Endometrial microvascular endothelial cells (primary cell): ENCODE results near the gene TPBGL. TPM values are rescaled to one million over a fixed set of nuclear protein-coding genes. Genes with fewer than 3 reads are reported as not detected.

ENCODE experiments used
- in situ Hi-C: cut with HindIII; loops from 2 replicates; pipeline ENCODE4 v1.10.0; 2017; ENCODE audit warnings: low sequenced_read_pairs, low pct_unique_long_range_greater_than_20kb; ENCODE audit errors: inconsistent ontology term
- total RNA-seq: library from RNA; depleted of rRNA; stranded (reverse); fragments of >200 nt; gene quantifications from one replicate; pipeline ENCODE4 v1.2.3, GENCODE V29; 2015; ENCODE audit errors: inconsistent ontology term

Gene TPBGL
- total RNA-seq, 1 donor from 2014 or later = not detected

- in situ Hi-C loops = loop anchor here (25.0 kb wide), 1 partner anchor 230 kb away; no protein-coding TSS in a partner anchor
Measured at GRCh38 chr11:75241906-75242644, 1.5 kb downstream of the TPBGL start.

- in situ Hi-C loops = loop anchor here (25.0 kb wide), 1 partner anchor 231 kb away; no protein-coding TSS in a partner anchor
Measured at GRCh38 chr11:75242722-75243600, 2.4 kb downstream of the TPBGL start.

DNA sequence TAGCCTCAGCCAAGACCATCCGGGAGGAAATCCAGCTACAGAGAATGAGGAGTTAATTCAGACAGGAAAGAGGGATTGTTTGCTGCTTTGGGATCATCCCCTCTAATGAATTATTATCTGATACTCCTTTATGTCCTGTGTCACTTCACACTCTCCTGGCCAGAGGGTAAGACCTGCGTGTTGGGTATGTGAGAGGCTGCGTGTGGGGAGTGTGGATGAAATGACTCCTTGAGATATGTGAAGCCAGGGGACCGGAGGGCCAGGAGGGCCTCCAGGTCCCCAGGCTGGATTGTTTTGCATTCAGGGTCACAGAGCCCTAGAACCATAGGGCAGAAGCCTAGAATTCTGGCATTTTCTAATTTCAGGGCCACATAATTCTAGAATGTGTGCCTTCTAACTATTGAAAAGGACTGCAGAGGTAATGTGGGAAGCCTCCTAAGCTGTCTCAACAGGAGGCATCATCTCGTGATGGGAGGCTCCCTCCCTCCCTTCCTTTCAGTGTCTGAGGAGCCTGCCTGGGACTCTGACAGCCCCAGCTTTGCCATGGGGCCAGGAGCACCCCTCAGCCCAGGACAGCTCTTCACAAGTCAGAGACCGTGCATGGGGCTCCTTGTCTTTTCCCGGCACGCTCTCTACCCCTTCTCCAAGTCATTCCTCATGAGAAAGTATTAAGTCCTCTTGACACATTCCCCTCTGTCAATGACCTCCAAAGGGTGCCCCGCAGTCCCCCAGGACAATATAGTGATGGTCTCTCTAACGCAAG, 3.7 kb downstream of the TPBGL start:
- in situ Hi-C loops = loop anchor here (25.0 kb wide), 1 partner anchor 232 kb away; no protein-coding TSS in a partner anchor

- in situ Hi-C loops = loop anchor here (25.0 kb wide), 1 partner anchor 233 kb away; no protein-coding TSS in a partner anchor
Measured at GRCh38 chr11:75245356-75246005, 4.9 kb downstream of the TPBGL start.

- in situ Hi-C loops = loop anchor here (25.0 kb wide), 1 partner anchor 234 kb away; no protein-coding TSS in a partner anchor
Measured at GRCh38 chr11:75246006-75246670, 5.6 kb downstream of the TPBGL start.

GRCh38 chr11:75246671-75247350, 6.2 kb downstream of the TPBGL start:
- in situ Hi-C loops = loop anchor here (25.0 kb wide), 1 partner anchor 235 kb away; no protein-coding TSS in a partner anchor

DNA sequence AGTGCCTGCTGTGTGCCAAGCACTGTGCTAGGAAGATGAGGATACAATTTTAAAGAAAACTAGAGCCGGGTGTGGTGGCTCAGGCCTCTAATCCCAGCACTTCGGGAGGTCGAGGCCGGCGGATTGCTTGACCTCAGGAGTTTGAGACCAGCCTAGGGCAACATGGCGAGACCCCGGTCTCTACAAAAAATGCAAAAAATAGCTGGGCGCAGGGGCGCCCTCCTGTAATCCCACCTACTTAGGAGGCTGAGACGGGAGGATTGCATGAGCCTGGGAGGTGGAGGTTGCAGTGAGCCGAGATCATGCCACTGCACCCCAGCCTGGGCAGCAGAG, 8.3 kb downstream of the TPBGL start:
- in situ Hi-C loops = loop anchor here (25.0 kb wide), 1 partner anchor 237 kb away; no protein-coding TSS in a partner anchor

DNA sequence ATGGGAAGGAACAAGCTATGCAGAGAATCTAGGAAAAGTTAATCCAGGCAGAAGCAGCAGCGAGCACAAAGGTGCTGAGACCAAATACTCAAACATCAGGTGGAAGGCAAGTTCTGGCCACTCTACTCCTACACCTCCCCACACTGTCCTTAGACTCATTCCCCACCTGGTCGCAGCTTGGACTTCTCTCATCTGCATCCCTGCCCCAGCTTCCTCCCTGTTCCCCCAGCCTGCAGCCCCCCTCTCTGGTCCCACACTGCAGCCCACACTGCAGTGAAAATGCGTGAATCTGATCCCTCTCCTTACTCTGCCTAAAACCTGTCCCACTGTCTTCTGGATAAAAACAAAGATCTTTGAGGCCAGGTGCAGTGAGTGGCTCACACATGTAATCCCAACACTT, 9.1 kb downstream of the TPBGL start:
- in situ Hi-C loops = loop anchor here (25.0 kb wide), 1 partner anchor 237 kb away; no protein-coding TSS in a partner anchor

DNA sequence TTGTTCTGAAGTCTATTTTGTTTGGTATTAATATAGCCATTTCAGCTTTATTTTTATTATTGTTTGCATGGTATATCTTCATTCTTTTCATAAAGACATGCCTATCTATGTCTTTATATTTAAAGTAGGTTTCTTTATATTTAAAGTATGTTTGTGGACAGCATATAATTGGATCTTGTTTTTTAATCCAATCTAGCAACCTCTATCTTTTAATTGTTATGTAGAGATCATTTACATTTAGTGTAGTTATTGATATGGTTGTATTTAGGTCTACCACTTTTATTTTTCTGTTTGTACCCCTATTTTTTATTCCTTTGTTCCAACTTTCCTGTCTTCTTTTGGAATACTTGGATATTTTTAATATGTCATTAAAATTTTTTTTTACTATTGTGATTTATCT, 13.8 kb downstream of the TPBGL start:
- in situ Hi-C loops = no loop called here

DNA sequence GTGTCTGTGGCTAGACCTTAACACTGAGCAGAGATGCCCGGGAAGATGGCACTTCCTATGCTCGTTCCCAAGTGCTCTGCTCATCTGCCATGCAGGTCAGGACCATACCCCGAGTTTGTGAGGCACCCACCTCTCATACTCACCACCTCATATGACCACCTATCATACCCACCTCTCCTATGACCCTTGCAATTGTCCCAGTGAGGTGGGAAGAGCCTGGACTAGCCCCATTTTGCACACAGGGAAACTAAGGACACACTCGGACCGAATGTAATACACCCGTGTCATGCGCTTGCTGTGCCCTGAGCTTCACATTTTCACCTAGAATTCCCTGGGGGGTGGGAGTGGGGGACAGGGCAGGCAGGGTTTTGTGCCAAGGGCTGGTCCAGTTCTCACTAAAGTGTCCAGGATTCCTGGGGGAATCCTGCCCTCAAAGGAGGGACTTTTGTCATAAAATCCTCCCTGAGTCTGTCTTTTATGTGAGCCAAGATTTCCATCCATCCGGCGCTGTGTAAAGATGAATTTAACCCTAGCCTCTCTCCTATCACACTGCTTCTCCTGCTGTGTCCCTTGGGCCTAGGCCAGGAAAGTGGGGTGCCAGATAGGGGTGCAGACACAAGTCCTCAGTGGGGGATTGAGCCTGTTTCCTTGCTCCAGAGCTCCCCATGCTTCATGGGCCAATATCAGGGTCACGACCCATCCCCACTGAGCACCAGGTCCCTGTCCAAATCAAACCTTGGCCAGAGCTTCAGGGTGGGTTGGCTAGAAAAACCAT, 20.0 kb downstream of the TPBGL start:
- in situ Hi-C loops = no loop called here

DNA sequence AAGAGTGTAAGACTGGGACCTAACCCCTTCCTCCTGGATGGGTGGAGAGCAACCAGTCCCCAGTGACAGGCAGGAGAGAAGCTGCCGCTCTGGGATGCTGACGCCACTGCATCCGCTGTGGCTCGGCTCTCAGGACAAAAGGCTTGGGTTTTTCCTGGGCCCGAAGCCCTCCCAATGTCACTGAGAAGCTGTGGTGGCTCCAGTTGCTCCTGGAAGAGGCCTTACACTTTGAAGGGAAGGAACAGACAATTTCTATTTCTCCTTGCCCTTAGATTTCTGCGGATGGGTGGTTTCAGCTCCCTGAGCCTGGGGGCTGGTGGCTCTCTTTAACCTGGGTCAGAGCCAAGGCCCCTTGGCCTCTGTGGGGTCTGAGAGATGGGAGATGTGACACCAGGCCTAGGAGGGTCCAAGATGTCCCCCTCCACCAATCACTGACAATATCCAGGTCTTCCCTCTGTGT, 21.4 kb downstream of the TPBGL start:
- in situ Hi-C loops = no loop called here

- in situ Hi-C loops = no loop called here
Measured at GRCh38 chr11:75262436-75262835, 21.9 kb downstream of the TPBGL start.

- in situ Hi-C loops = no loop called here
Measured at GRCh38 chr11:75262961-75263852, 22.6 kb downstream of the TPBGL start.

DNA sequence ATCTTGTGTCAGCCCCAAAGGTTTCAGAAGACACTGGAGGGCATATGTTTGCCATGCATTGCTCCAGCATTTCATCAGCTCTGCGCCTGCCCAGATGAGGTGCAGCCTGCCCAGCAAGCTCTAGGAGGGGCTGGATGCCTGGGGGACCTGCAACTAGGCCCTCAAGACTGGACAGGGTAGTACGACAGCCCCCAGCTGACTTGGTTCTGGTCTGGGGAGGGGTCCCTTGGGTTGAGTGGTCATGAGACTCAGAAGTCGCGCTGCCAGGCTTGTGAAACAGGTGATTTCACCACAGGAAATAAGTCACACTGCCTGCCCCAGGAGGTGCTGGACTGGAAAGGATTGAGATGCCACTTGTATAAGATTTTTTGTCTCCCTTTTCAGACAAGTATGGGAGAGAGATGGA, 23.4 kb downstream of the TPBGL start:
- in situ Hi-C loops = no loop called here

- in situ Hi-C loops = no loop called here
Measured at GRCh38 chr11:75264356-75264755, 23.8 kb downstream of the TPBGL start.

- in situ Hi-C loops = no loop called here
Measured at GRCh38 chr11:75264971-75265370, 24.4 kb downstream of the TPBGL start.
